ENCODE results near the gene ATG2B. TPM values are rescaled to one million over a fixed set of nuclear protein-coding genes. Genes with fewer than 3 reads are reported as not detected.

Gene ATG2B
- total and polyA plus RNA-seq, 9 of the 15 experiments (the other 6 are each of a cell fraction or from before 2014, with no cell fraction given), result 0.83 to 12.9 (median 8.7) TPM

DNA sequence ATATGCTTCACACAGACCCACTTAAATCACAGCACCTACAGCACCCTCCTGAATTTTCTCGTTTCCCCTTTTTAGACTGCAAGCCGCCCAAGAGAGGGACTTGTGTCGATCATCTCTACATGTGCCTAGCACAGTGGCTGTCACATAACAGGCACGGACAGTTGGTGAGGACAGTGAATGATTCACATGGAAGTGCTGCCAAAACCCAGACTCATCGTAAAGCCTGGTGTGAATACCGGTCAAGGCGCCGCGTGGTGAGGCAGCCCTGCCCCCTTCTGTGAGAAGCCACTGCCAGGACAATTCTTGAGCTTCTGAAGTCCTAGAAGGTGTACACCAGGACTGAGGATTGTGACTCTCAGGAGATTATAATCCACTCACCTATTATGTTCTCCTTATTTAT, 44.3 kb downstream of the ATG2B start:
- no peak for TF ChIP-seq SP1 (CRISPR knock-in tag; IDR thresholded peaks at IDR 0.05)
- no peak for TF ChIP-seq ZNF197 (CRISPR knock-in tag; IDR thresholded peaks at IDR 0.05; ENCODE audit: low read depth)
- TF ChIP-seq ZBTB17 (CRISPR knock-in tag; IDR thresholded peaks at IDR 0.05), result no peak
- no peak for TF ChIP-seq OTX1 (CRISPR knock-in tag; IDR thresholded peaks at IDR 0.05)
- TF ChIP-seq, protein P1, sequence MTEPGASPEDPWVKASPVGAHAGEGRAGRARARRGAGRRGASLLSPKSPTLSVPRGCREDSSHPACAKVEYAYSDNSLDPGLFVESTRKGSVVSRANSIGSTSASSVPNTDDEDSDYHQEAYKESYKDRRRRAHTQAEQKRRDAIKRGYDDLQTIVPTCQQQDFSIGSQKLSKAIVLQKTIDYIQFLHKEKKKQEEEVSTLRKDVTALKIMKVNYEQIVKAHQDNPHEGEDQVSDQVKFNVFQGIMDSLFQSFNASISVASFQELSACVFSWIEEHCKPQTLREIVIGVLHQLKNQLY (CRISPR knock-in tag; conservative IDR thresholded peaks at IDR 0.05), result no peak
- no peak for TF ChIP-seq ZNF347 (CRISPR knock-in tag; IDR thresholded peaks at IDR 0.05; ENCODE audit: low read depth)
- TF ChIP-seq HMG20A (CRISPR knock-in tag; conservative IDR thresholded peaks at IDR 0.05), result no peak
- TF ChIP-seq ZNF263 (CRISPR knock-in tag; IDR thresholded peaks at IDR 0.05; ENCODE audit: borderline replicate concordance), result no peak
- no peak for TF ChIP-seq ATF7 (IDR thresholded peaks at IDR 0.05)
- no peak for TF ChIP-seq KAT8 (IDR thresholded peaks at IDR 0.05; ENCODE audit: low read depth)
- intact Hi-C loops (cut with micrococcal nuclease), result no loop called here
- no peak for DNase-seq (ENCODE audit: extremely low read depth in 1 of 4, low spot score in 3 of 4)
- WGBS (ENCODE audit: insufficient coverage, low coverage, missing lambda C conversion rate), result 92% methylated on average over 9 of the region's 9 CpGs
- Histone ChIP-seq H3K27ac (ENCODE audit: extremely low read depth, low read depth, low read length) (no peak overlapping the region), H3K79me2 (ENCODE audit: control insufficient read depth, insufficient read depth, low read length) (no peaks in the 10 kb centered on the region), H3K4me1 (replicated peaks in 1 of 2; ENCODE audit: control insufficient read depth in 2 of 2, insufficient read depth in 2 of 2, low read length in 2 of 2) (no peaks in the 10 kb centered on the region), H3K4me3 (no peak overlapping the region), H3K36me3 (ENCODE audit: control insufficient read depth, insufficient read depth, low read length) (peaks cover 30% of the 10 kb centered on the region; the same call in 2 of the 3 replicates), H3K4me2 (ENCODE audit: insufficient read depth, low read length) (no peak overlapping the region), H3K9ac (ENCODE audit: insufficient read depth in 1 of 2, low read depth in 2 of 2, low read length in 2 of 2) (no peak overlapping the region), H3K27me3 (ENCODE audit: control insufficient read depth in 2 of 2, insufficient read depth in 2 of 2, low read length in 2 of 2) (no peaks in the 10 kb centered on the region), H3K9me1 (ENCODE audit: control insufficient read depth, insufficient read depth, low read length) (no peaks in the 10 kb centered on the region), H3K9me3 (replicated peaks; ENCODE audit: control insufficient read depth, insufficient read depth, low read depth, low read length) (no peaks in the 10 kb centered on the region), H2AFZ (ENCODE audit: low read depth, low read length) (no peak overlapping the region), H4K20me1 (replicated peaks; ENCODE audit: control insufficient read depth, insufficient read depth, low read length) (no peaks in the 10 kb centered on the region)
- in situ Hi-C loops (cut with MboI), result no loop called here
- ATAC-seq, result no peak
- FAIRE-seq, result no peak
- CTCF ChIA-PET (ENCODE audit: low intra/inter-chr PET ratio), result no interaction called here
- POLR2A ChIA-PET, result no interaction called here
- no TSS peak for BruUV-seq (replicated peaks)
